Body of pancreas (tissue), 4 donors: Measurements from ENCODE around the gene KLHL30.

Source experiments
- POLR2A ChIP-seq, 3 donors: fragments of 450-650 bp; IDR thresholded peaks; one replicate each; pipeline ENCODE4 v1.6.1; 2016; ENCODE audit warnings: antibody characterized with exemption in 3 of 3, mild to moderate bottlenecking in 2 of 3
- TF ChIP-seq, protein P1 (sequence below), 7 experiments: fragments of 450-650 bp in 4 of 7; fragments of 200-600 bp in 3 of 7; sonication (generic) in 3 of 7; IDR thresholded peaks; one replicate each; pipeline ENCODE4 v1.5.1; 2016 to 2019; ENCODE audit warnings: antibody characterized with exemption in 7 of 7

DNA sequence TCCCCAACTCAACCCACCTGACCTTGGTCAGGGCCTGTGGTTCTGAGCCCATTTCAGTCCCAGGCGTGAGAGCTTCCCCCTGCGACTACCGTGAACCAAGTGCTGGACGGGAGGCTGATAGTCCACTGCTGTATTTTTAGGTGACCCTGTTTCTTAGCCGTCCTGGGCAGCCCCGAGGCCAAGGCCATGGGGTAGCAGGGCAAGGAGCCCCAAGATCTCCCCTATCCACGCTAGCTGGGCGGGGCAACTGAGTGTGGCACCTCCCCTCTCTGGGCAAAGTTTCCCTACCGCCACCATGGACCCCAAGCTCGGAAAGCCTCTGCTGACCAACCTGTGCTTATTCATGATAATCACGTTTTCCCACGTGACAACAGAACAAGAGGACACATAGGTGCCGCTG, 583 bp upstream of the KLHL30 start:
- TF ChIP-seq, protein P1, sequence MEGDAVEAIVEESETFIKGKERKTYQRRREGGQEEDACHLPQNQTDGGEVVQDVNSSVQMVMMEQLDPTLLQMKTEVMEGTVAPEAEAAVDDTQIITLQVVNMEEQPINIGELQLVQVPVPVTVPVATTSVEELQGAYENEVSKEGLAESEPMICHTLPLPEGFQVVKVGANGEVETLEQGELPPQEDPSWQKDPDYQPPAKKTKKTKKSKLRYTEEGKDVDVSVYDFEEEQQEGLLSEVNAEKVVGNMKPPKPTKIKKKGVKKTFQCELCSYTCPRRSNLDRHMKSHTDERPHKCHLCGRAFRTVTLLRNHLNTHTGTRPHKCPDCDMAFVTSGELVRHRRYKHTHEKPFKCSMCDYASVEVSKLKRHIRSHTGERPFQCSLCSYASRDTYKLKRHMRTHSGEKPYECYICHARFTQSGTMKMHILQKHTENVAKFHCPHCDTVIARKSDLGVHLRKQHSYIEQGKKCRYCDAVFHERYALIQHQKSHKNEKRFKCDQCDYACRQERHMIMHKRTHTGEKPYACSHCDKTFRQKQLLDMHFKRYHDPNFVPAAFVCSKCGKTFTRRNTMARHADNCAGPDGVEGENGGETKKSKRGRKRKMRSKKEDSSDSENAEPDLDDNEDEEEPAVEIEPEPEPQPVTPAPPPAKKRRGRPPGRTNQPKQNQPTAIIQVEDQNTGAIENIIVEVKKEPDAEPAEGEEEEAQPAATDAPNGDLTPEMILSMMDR (IDR thresholded peaks at IDR 0.05): no peak
- no peak for TF ChIP-seq POLR2A (IDR thresholded peaks at IDR 0.05)
